AG20443 (cell line): ENCODE results near the gene NDUFA13.

ENCODE experiments used
- DNase-seq: peaks from one replicate; pipeline ENCODE4 v3.0.0; 2012; ENCODE audit warnings: low spot score, mixed read lengths

Gene NDUFA13

DNA sequence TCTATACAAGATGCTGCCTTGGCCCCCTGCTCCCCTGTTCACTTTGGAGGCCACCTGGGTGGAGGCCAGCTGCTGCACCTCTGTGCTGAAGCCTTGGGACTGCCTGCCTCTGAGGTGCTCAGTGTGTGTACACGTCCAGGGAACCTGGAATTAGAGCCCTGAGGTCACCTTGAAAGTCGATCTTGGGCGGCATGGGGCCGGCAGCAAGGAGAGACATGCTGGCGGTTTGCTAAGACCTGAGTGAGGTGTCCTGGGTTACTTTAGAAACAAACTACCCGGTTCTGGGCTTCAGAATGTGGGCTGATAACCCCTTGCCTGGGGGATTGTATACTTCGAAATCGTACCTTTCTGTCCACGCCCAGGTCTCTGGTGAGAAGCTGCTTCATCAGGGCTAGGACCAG, 26.2 kb upstream of the NDUFA13 start:
- no peak for DNase-seq

DNA sequence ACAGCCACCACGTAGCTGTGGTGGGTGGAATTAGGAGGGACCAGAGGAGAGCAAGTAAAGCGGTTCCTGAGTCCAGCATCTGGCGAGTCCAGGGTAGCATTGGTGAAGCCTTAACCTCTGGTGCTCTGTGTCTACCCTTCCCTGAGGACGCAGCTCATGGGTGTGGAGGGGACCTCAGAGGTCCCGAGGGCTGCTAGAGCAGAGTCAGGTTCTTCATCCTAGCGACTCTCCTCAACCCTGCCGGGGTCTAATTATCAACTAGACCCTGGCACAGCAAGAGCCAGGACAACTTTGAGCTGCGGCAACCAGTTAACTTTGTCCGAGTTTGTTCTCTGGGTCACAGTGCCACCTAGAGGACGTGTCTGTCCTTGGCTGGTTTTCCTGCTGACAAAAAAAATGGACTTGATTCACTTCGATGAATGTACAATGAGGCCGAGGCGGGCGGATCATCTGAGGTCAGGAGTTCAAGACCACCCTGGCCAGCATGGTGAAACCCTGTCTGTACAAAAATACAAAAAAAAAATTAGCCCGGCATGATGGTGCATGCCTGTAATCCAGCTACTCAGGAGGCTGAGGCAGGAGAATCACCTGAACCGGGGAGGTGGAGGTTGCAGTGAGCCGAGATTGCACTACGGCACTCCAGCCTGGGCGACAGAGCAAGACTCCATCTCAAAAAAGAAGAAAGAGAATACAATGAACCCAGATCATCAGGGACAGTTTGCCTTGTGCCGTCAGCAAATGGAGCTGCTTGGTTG, 25.6 kb upstream of the NDUFA13 start:
- DNase-seq: peak; percentile 87

DNA sequence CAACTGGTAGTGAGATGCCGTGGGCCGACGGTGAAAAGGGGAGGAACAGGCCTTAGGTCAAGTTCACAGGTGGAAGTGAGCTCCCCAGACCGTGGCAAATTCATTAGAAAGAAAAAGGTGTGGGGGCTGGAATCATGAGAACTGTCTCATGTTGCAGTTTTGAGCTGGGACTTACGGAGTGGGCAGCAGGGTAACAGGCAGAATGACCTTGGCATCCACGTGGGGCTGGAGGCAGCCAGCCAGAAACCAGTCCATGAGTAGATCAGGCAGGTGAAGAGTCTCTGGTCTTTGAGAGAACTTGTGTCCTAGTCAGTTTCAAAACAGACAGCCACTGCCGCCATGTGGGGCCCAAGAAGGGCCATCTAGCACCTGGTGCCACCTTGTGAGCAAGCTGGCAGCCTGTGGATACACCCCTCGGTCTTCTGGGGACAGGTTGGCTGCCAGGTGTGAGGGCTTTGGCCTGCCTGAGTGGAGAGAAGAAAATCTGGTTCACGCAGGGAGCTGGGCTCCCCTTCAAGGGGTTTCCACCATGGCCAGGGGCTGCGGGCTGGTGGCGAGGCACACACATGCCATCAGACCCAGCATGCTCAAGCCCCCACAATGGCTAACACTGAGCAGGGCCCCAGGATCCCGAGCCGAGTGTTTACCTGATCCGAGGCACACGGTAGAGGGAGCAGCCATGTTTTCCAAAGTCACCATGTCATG, 24.6 kb upstream of the NDUFA13 start:
- DNase-seq: no peak

DNA sequence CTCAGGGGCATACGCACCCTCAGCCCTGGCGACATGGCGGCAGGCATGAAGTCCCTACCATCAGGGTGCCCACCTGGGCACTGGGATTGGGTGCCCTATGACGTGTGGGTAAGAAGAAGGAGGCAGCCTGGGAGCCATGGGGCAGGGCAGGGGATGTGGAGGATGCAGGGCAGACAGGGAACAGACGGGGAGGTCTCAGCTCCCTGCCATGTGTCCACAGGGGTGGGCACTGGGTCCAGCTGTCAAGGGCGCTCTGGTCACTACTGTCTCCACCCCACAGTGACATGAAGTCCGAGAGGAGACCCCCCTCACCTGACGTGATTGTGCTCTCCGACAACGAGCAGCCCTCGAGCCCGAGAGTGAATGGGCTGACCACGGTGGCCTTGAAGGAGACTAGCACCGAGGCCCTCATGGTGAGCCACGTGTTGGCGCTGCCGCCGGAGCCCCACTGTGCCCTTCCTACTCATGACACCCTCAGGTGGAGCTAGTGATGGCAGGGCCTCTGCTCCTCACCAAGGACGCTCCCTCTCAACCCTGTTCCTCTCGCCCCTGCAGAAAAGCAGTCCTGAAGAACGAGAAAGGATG, 23.9 kb upstream of the NDUFA13 start:
- DNase-seq: no peak

DNA sequence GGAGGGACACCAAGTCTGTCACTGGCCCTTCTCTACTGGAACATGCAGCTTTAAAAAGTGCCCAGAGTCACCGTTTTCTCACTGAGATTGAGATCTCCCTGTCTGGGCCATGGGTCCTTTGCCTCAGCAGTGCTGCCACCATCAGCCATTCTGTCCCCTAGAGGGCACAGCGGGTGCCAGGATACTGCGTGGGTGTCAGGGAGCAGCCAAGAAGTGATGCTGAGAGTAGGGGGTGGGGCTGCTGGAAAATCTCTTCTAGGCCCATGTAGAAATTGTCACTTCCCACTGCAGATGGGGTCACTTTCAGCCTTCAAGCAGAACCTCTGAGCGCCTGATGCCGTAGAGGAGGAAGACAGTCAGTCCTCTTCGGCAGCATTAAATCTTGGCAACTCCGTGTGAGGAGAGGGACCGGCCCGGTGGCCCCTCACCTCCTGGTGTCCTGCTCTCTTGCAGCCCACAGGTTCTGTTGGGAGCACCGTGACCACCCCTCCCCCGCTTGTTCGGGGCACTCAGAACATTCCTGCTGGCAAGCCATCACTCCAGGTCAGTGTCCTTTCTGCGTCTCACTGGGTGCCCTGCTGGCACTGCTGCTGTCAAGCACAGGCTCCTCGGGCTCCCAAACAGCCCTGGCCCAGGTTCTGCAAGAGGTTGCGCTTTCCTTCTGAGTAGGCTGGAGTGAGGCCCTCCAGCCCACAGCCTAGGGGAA, 22.0 kb upstream of the NDUFA13 start:
- DNase-seq: no peak

DNA sequence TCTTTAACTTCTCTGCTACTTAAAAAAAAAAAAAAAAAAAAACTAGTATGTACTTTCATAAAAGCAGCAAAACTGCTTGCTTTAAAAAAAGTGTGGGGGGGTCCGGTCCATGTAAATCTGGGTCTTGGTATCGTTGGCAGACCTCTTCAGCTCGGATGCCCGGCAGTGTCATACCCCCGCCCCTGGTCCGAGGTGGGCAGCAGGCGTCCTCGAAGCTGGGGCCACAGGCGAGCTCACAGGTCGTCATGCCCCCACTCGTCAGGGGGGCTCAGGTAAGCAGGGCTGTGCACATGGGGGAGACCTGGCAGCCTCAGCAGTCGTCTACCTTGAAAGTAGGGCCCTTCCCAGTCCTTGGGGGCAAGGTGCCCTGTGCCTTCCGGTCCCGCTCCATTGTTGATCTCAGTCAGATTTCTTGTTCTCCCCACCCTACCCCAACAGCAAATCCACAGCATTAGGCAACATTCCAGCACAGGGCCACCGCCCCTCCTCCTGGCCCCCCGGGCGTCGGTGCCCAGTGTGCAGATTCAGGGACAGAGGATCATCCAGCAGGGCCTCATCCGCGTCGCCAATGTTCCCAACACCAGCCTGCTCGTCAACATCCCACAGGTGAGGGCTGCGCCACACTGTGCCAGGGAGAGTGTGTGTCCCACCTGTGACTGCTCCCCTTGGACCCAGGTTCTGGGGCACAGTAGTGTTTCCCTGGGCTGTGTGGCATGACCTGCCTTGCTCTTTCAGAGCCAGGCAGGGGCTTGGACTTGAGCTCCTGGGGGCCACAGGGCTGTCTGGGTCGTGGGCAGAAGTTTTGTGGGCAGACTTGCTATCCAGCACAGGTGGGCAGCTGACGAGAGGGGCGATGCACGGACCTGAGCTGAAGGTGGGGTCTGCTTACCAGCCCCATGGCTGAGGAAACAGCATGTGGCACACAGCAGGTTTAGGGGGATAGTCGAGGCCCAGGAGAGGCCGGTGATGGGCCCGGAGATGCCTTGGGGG, 20.1 kb upstream of the NDUFA13 start:
- no peak for DNase-seq

DNA sequence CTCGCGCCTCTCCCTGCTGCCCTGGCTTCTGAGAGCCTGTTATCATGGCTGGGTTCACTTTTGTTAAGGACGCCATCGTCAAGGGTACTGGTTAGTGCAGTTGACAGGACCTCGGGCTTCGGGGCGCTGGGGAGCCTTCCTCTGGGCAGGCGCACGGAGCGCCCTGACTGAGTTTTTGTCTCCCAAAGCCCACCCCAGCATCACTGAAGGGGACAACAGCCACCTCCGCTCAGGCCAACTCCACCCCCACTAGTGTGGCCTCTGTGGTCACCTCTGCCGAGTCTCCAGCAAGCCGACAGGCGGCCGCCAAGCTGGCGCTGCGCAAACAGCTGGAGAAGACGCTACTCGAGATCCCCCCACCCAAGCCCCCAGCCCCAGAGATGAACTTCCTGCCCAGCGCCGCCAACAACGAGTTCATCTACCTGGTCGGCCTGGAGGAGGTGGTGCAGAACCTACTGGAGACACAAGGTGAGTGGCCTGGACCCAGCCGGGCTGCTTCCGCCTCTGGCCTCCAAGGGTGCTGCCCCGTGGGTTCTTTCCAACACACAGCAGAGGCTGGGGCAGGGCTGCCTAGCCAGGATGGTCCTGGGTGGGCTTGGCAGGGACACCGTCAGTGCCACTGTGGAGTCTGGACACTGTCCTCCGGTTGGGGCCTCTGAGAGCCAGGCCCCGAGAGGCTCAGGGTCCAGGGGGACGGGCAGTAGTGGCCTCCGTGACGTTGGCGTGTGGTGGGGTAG, 17.6 kb upstream of the NDUFA13 start:
- no peak for DNase-seq

DNA sequence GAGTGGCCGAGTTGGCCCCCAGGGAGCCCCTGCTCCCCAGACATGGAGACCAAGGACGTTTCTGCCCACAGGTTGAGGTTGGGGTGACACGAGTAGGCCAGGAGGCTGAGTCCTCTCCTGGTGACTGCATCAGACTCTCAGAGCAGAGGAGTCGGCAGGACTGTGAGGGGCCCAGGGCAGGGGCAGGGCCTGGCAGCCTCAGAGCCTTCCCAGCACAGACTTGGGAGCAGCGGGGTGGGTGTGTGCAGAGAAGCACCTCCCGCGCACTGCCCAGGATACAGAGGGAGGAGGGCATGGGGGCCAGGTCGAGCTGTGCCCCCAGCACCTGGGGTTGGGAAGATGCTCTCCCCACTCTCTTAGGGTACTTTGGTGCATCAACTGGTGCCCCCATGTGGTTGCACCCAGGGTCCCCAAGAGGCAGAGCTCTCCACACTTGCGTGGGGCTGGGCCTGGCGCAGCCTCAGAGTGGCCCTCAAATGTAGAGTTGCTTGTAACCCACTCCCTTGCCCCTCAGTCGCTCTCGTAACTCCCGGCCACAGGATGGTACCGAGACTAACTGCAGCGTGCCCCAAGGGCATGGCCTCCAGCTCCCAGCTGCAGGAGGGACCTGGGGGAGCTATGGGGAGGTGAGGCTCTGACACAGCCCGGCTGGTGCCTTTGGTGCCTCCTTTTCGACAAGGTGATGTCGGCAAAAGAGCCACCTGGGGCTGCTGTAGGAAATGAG, 16.6 kb upstream of the NDUFA13 start:
- no peak for DNase-seq

DNA sequence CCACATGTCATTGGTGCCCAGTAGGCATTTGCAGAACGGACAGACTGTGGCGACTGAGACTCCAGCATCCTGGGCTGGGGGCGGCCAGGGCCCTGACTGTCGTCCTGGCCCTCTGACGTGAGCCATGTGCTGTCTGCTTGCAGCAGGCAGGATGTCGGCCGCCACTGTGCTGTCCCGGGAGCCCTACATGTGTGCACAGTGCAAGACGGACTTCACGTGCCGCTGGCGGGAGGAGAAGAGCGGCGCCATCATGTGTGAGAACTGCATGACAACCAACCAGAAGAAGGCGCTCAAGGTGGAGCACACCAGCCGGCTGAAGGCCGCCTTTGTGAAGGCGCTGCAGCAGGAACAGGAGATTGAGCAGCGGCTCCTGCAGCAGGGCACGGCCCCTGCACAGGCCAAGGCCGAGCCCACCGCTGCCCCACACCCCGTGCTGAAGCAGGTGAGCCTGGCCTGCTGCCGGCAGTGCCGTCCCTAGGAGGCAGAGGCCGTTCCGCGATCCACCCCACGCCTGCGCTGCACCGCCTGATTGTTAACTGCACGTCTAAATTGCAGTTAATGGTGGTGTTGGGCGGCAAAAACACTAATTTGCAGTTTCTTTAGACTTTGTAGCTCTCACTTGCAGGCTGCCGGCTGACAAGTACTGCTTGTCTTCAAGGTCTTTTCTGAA, 14.9 kb upstream of the NDUFA13 start:
- no peak for DNase-seq

DNA sequence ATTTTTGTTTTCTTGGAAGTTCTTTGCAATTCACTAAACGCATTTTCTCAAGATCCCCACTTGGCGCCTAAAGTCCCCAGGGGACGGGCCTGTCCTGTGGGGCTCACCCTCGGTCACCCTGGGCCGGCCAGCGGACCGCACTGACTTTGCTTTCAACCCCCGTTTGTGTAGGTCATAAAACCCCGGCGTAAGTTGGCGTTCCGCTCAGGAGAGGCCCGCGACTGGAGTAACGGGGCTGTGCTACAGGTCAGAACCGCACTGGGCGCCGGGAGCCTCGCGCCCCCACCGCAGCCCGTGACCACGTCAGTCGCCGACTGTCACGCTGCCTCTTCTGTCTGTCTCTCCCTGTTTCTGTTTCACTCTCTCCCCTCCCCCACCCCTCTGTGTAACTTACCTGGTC, 14.2 kb upstream of the NDUFA13 start:
- DNase-seq: no peak

DNA sequence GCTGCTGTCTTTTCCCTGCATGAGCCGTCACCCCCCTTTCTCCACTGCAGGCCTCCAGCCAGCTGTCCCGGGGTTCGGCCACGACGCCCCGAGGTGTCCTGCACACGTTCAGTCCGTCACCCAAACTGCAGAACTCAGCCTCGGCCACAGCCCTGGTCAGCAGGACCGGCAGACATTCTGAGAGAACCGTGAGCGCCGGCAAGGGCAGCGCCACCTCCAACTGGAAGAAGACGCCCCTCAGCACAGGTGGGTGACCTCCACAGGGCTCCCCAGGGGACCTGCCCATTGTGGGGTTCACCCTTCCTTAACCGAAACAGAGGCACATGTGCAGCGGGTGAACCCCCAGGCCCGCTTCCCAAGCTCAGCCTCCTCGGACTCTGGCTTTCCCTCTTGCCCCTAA, 13.7 kb upstream of the NDUFA13 start:
- no peak for DNase-seq

DNA sequence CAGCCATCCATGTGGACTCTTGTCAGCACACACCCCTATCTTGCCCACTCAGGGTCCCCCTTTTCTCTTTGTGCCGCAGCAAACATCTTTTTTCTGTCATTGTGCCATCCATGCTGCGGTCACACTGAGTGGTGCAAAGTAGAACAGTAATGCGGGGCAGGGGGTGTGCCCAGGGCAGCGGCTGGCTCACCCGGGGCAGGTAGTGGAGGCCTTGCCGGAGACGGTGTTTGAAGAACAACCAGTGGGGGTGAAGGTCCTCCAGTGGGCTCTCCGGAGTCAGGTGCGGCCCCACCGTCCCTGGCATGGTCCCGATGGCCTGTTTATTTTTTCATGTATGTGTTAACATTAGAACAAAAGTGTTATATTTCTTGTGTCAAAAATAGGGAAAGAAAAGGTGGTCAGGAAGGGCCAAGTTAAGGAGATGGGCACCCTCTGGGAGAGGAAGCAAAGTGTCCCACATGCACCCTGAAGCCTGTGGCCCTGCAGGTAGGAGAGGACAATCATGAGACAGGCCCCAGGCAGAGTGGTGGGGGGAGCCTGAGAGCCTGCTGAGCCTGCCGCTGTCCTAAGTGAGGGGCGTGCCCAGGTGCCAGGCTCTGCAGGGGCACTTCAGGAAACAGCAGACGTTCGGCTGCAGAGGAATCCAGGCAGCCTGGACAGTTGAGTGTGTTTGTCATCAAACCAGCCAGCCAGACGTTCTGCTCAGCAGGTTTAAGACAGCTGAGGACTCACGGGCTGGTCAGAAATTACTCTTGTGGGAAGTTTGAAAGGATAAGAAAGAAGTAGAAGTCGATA, 13.0 kb upstream of the NDUFA13 start:
- no peak for DNase-seq

DNA sequence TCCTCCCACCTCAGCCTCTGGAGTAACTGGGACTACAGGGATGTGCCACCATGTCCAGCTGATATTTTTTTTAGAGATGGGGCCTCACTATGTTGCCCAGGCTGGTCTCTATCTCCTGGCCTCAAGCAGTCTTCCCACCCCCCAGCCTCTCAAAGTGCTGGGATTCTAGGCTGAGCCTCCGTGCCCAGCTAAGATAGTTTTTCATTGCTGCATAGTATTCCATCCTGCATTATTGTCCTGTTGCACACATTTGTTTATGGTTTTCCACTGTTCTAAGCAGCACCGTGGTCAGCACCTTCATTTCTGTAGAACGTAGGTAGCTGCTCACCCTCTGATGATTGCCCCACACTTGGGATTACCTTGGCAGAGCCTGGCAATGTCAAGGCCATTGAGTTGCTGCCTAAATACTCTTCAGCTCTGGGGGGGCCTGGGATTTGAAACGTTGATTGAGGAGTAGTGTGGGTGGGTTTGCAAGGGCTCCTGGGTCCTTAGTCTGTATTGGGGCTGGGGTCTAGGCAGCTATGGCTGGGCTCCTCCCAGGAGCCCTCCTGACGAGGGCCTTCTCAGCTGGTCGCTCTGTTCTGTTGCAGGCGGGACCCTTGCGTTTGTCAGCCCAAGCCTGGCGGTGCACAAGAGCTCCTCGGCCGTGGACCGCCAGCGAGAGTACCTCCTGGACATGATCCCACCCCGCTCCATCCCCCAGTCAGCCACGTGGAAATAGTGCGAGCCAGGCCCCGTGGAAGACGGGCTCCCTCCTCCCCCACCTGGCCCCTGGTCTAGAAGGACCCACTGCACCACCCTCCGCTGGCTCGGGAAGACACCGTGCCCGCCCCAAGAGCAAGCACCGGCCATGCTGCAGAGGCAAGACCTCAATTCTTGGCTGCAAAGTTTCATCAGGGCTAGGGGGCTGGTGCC, 11.0 kb upstream of the NDUFA13 start:
- no peak for DNase-seq

DNA sequence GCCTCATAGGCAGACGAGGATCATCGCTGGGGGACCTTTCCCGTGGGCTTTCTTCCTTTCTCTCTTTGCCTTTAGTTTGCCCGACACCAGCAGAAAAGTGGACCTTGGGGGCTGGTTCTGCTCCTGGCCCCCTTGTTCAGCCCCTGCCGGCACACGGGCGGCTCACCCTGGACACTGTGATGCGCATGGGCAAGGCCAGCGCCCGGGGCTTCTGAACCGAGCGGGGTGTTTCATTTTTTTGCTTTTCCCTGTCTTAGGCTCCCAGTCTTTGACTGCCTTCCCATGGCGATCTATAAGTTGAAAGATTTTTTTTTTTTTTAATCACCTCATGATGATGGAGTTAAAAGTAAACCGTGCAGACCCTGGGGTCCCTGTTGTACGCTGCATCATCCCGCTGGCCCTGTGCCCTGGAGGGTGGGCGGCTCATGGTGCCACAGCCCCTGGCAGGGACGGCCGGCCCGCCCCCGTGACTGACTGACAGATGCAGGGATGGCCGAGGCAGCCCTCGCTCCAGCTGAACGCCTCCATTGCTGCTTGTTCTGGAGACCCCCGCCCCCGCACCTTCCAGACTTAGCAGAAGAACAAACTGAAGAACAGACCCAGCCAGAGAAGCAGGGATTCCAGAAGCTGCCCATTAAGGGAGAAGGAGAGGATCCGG, 10.2 kb upstream of the NDUFA13 start:
- no peak for DNase-seq

DNA sequence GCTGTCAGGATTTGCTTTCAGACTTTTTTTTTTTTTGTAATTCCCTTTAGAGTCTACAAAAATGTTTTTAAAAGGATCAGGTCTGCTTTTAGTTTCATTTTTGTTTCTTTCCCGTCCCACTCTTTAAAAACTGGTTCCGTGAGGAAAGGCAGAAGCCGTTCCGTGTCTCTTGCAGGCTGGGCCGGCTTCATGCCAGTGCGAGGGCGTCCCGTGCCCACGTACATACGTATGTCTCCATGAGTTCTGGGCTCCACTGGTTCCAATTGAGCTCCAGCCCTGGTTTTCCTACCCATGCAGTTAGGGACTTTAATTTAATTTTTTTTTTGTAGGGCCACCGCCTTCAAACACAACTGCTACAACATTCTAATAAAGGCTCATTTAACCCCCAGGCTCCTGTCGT, 9.4 kb upstream of the NDUFA13 start:
- no peak for DNase-seq

DNA sequence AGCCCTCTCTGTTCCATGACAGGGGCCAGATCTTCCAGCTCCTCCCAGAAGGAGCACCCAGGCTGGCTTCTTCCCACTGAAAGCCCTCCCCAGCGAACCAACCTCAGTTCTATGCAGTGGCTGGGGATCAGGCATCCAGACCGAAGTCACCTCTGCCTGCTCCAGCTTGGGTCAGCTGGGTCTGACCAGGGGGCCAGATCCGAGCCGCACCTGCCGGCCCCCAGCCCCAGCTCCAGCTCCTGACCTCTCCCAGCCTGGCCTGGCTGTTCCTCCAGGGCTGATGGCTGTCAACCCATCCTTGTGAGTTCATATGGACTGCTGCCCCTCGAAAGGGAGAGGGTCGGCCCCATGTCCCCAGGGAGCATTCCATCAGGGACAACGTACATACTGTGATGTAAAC, 8.7 kb upstream of the NDUFA13 start:
- no peak for DNase-seq

DNA sequence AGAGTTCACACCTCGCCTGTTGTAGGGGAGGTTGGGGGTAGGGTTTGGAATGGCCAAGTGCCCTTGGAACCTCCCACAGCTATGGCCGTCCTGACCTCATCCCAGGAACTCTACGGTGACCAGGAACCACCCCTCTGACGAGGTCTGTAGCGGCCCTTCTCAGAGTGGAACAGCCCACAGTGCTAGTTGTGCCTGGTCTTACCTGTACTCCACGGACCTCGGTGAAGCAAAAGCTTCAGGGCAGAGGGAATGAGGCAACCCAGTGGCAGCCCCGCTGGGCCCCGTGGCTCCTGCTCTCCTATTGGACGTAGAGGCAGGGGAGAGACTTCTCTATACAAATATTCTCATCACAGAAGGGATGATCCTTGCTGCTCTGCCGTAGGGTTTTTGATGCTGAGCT, 7.8 kb upstream of the NDUFA13 start:
- no peak for DNase-seq
